Epithelial cell of proximal tubule (primary cell): ENCODE data around the gene DCAF8L2. TPM values are rescaled to one million over a fixed set of nuclear protein-coding genes. Genes with fewer than 3 reads are reported as not detected.

Experiments
- total RNA-seq: library from RNA; depleted of rRNA; stranded (reverse); fragments of >200 nt; gene quantifications from 2 replicates; pipeline ENCODE4 v1.2.3, GENCODE V29; 2015

DCAF8L2 gene
- total RNA-seq, 1 donor from 2014 or later, result not detected

Other genes with a start within 250 kb of the DCAF8L2 start
- gene PPP4R3C, start 127.0 kb upstream of the DCAF8L2 start, total RNA-seq, result not detected in 2 replicates
- gene MAGEB10, start 217.6 kb downstream of the DCAF8L2 start, total RNA-seq, result not detected in 2 replicates